Stimulated activated memory B cell treated with anti-CD40 and anti-IgM and Interleukin-4, amounts not matched to agents 10 μg/mL and 1 μg/mL and 100 μg/mL, for 72 hours (primary cell): ENCODE results near the gene KDM4B.

ENCODE experiments used
- ATAC-seq: fragments of 150-1000 bp; cut with Tn5 transposase; 2 replicates; pipeline ENCODE4 v1.10.0; 2021
- H3K27ac Mint-ChIP-seq: one replicate; pipeline ENCODE4 v1.8.0; 2022; ENCODE audit warnings: mild to moderate bottlenecking, mixed read lengths
- H3K27me3 Mint-ChIP-seq: one replicate; pipeline ENCODE4 v1.8.0; 2022; ENCODE audit warnings: mixed read lengths
- H3K36me3 Mint-ChIP-seq: one replicate; pipeline ENCODE4 v1.8.0; 2022; ENCODE audit warnings: mixed read lengths
- H3K4me1 Mint-ChIP-seq: one replicate; pipeline ENCODE4 v1.8.0; 2022; ENCODE audit warnings: mixed read lengths
- H3K4me3 Mint-ChIP-seq: one replicate; pipeline ENCODE4 v1.8.0; 2022; ENCODE audit warnings: mild to moderate bottlenecking, moderate library complexity, mixed read lengths
- H3K9me3 Mint-ChIP-seq: one replicate; pipeline ENCODE4 v1.8.0; 2022; ENCODE audit warnings: mixed read lengths

Gene KDM4B

DNA sequence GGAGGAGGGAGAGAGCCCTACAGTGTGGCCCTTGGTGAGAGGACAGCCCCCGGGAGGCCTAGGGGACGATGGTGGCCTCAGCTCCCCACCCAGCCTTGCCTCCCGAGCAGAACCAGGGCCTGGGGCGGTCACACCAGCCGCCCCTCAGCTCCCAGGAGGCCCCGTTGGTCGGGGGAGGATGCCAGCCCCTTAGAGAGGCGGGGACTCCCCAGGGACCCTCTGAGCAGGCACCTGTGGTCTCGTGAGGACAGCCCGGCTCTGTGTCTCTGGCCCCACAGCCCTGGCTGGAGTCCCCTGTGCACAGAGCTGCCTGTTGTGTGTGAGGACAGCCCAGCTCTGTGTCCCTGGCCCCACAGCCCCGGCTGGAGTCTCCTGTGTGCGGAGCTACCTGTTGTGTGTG is 158.8 kb downstream of the KDM4B start:
- no peaks in the 10 kb centered on the region for H3K9me3 Mint-ChIP-seq
- H3K4me3 Mint-ChIP-seq: peak overlapping the region; percentile 76
- peaks cover 13% of the 10 kb centered on the region for H3K36me3 Mint-ChIP-seq
- H3K27me3 Mint-ChIP-seq: no peaks in the 10 kb centered on the region
- ATAC-seq: peak; percentile 71
- peaks cover 79% of the 10 kb centered on the region for H3K4me1 Mint-ChIP-seq
- peak overlapping the region; percentile 99 for H3K27ac Mint-ChIP-seq

DNA sequence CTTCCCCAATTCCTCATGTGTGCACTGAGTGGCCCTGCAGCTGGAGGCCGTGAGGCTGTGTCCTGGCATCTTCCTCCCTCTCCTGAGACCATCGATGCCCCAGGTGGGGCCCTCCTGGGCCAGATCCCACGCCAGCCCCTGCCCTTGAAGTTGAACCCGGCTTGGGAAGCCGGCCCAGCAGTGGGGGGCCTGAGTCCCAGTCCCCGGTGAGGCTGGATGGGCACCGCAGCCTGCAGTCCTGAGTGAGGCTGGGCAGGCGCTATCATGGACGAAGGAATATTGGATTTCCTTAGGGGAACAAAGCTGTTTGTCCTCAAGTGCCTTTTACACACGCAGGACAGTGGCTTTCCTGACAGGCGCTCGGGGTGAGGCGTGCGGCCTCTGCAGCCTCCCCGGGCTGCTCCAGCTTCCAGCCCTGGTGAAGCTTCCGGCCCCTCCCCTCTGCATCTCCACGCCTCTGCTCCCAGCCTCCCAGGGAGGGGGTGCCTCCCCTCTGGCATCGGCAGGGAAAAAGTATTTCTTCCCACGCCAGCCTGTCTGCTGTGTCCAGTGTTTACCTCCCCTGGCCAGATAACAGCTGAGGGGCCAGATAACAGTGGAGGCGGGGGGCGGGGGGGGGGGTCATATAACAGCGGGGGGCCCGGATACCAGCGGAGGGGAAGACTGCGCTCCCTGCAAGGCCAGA is 159.5 kb downstream of the KDM4B start:
- Mint-ChIP-seq H3K4me1 (peaks cover 85% of the 10 kb centered on the region), H3K36me3 (peaks cover 20% of the 10 kb centered on the region), H3K4me3 (peak overlapping the region; percentile 76), H3K27ac (peak overlapping the region; percentile 99), H3K9me3 (no peaks in the 10 kb centered on the region), H3K27me3 (no peaks in the 10 kb centered on the region)
- ATAC-seq: no peak

DNA sequence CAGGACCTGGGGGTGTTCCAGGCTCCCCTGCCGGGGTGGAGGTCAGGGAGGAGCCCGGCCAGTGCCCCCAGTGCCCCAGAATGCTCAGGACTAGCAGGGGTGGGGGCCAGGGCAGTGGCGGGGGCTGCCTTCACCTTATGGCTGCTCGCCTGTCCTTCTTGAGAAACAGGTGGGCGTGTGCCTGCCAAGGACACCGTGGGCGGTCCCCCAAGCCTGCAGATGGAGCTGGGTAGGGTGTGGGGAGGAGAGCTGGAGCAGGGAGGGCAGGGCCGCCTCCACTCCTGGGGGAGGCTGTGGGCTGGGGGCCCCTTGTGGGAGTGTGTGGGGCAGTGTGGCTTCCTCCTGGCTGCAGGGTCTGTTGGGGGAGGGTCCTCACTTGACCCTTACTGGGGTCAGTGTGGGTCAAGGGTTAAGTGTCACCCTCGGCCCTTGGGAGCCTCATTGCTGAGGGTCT is 160.1 kb downstream of the KDM4B start:
- peaks cover 26% of the 10 kb centered on the region for H3K36me3 Mint-ChIP-seq
- H3K4me1 Mint-ChIP-seq: peaks cover 91% of the 10 kb centered on the region
- no peak overlapping the region for H3K4me3 Mint-ChIP-seq
- no peaks in the 10 kb centered on the region for H3K9me3 Mint-ChIP-seq
- H3K27ac Mint-ChIP-seq: peak overlapping the region; percentile 99
- no peaks in the 10 kb centered on the region for H3K27me3 Mint-ChIP-seq
- no peak for ATAC-seq

DNA sequence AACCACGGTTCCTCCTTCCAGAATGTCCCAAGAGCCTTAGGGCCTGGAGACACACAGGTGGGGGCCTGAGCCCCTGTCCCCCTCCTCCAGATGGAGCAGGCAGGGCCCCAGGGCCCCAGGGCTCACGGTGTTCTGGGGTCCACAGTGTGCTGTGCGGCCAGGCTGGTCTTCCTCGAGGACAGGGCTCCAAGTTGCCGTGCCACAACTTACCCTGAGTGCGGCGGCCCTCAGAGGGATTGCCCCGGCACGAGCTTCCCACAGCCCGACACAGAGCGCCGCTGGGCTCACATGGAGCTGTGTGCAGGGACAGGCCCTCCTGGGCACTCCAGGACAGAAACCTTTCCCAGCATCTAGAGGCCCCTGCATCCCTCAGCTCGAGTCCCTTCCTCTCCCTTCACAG is 160.8 kb downstream of the KDM4B start:
- peaks cover 33% of the 10 kb centered on the region for H3K36me3 Mint-ChIP-seq
- no peak for ATAC-seq
- no peaks in the 10 kb centered on the region for H3K27me3 Mint-ChIP-seq
- H3K27ac Mint-ChIP-seq: peak overlapping the region; percentile 99
- H3K4me3 Mint-ChIP-seq: peak overlapping the region; percentile 96
- H3K9me3 Mint-ChIP-seq: no peaks in the 10 kb centered on the region
- H3K4me1 Mint-ChIP-seq: peaks cover 94% of the 10 kb centered on the region

DNA sequence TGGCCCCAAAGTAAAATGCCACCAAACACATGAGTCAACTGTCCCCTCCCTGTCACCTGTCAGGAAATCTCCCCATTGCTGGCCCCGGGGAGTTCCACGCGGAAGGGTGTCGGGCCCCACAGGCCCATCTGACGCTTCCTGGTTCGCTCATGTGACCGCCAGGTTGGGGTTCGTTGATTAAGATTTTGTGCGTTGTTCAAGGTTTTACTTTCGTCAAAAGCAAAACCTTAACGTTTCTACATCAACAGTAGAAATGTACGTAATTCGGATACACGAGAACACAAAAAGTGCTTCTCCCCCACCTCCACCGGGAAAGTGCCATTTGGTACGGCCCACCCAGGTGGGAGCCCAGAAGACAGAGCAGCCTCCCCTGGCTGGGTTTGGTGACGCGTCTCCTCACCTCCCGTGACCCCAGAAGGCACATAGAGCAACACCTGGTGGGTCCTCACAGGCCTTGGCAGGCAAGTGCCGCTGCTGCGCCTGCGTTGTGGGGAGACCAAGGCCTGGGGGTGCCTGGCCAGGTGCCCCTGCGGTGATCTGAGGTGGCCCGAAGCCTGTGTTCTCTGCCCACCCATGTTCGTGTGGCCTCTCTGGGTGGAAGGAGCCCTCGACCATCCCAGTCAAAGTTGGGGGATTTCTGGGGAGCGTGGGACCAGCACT is 161.6 kb downstream of the KDM4B start:
- H3K9me3 Mint-ChIP-seq: no peaks in the 10 kb centered on the region
- no peaks in the 10 kb centered on the region for H3K27me3 Mint-ChIP-seq
- peak overlapping the region; percentile 96 for H3K4me3 Mint-ChIP-seq
- peak overlapping the region; percentile 99 for H3K27ac Mint-ChIP-seq
- H3K36me3 Mint-ChIP-seq: peaks cover 37% of the 10 kb centered on the region
- peak; percentile 75 for ATAC-seq
- H3K4me1 Mint-ChIP-seq: peaks cover 92% of the 10 kb centered on the region

DNA sequence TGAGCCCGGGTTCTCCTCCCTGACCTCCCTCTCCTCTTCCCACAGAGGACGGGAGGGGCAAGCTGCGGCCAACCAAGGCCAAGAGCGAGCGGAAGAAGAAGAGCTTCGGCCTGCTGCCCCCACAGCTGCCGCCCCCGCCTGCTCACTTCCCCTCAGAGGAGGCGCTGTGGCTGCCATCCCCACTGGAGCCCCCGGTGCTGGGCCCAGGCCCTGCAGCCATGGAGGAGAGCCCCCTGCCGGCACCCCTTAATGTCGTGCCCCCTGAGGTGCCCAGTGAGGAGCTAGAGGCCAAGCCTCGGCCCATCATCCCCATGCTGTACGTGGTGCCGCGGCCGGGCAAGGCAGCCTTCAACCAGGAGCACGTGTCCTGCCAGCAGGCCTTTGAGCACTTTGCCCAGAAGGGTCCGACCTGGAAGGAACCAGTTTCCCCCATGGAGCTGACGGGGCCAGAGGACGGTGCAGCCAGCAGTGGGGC is 162.2 kb downstream of the KDM4B start:
- ATAC-seq: peak; percentile 72
- Mint-ChIP-seq H3K4me1 (peaks cover 96% of the 10 kb centered on the region), H3K27me3 (no peaks in the 10 kb centered on the region), H3K27ac (peak overlapping the region; percentile 99), H3K36me3 (peaks cover 43% of the 10 kb centered on the region), H3K4me3 (peak overlapping the region; percentile 96), H3K9me3 (no peaks in the 10 kb centered on the region)

DNA sequence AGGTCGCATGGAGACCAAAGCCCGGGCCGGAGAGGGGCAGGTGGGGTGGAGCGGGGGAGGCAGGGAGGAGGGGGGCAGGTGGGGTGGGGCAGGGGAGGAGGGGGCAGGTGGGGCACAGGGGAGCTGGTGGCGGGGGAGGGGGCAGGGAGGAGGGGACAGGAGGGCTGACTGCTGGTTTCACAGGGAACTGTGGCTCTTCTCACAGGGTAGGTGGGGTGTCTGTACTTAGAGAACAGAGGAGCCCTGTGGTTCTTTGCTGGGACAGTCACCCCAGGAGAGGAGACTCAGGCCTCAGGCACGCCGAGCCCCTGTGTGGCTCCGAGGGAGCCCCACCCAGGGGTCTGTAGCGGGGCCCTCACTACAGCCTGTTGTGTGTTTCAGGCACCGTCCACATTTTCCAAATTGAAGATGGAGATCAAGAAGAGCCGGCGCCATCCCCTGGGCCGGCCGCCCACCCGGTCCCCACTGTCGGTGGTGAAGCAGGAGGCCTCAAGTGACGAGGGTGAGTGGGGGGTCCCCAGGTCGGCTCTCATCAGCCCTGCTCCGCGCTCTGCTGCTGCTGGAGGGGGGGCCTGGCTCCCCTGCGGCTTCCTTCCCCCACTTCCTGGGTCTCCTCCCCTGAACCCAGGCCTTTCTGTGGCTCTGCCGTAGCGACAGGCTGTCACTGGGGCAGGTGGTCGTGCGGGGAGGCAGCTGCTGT is 162.7 kb downstream of the KDM4B start:
- peak; percentile 17 for ATAC-seq
- no peaks in the 10 kb centered on the region for H3K27me3 Mint-ChIP-seq
- peaks cover 47% of the 10 kb centered on the region for H3K36me3 Mint-ChIP-seq
- H3K4me1 Mint-ChIP-seq: peaks cover 95% of the 10 kb centered on the region
- peak overlapping the region; percentile 99 for H3K27ac Mint-ChIP-seq
- peak overlapping the region; percentile 96 for H3K4me3 Mint-ChIP-seq
- no peaks in the 10 kb centered on the region for H3K9me3 Mint-ChIP-seq

DNA sequence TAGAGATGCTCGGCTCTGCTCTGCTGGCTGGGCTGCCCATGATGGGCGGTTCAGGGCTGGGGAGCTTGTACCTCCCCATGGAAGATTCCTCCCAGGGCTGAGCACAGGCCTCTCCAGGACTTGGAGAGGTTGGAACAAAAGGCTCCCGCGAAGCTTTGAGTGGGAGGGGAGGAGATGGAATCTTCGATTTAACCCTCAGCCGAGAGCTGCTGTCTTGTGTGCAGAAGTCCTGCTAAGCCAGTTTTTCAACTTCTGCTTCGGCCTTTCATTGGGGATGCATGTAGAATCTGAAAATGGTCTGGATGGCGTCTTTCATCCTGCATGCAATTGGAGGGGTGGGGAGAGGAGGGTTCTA is 163.3 kb downstream of the KDM4B start:
- Mint-ChIP-seq H3K4me3 (peak overlapping the region; percentile 96), H3K36me3 (peaks cover 52% of the 10 kb centered on the region), H3K4me1 (peaks cover 95% of the 10 kb centered on the region), H3K9me3 (no peaks in the 10 kb centered on the region), H3K27me3 (no peaks in the 10 kb centered on the region), H3K27ac (peak overlapping the region; percentile 99)
- ATAC-seq: no peak

DNA sequence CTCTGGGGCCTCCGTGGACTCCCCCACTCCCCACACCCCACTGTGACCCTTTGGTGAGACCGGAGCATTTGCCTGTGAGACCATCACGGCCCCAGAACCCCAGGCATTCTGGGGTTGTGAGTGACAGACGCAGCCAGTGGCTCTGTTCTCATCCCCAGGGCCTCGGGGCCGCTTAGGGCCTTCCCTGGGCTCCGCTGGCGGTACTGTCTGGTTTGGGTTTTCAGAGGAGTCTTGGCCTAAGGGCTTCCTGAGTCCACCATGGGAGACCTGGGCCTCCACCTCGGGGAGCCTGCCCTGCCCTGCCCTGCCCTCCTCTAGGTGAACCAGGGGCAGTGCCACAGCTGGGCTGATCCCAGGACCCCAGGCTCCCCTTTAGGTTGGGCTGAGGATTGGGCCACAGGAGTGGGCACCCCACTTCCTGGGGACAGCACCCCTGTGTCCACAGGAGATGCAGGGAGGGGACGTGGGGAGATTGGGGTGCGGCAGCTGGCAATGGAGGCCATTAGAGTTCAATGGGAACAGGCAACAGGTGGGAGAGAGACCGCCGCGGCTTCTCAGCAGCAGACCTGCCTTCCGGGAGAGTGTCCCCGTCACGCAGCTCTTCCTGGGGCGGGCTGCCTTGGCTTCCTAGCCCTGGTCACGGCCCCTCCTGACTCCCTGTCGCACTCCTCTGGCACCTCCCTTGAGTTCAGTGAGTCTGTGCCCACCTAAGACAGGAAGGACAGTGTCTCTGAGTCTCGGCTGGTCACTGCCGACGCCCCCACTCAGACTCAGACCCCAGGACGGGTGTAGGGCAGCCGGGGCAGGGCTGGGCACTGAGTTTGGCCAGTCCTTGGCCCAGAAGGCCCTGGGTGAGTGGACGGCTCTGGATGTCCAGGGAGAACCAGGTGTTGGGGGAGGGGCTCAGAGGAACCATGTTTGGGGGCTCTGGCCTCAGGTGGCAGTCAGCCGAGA is 164.1 kb downstream of the KDM4B start:
- Mint-ChIP-seq H3K27ac (peak overlapping the region; percentile 99), H3K36me3 (peaks cover 60% of the 10 kb centered on the region), H3K4me1 (peaks cover 95% of the 10 kb centered on the region), H3K9me3 (no peaks in the 10 kb centered on the region), H3K27me3 (no peaks in the 10 kb centered on the region), H3K4me3 (peak overlapping the region; percentile 96)
- no peak for ATAC-seq

DNA sequence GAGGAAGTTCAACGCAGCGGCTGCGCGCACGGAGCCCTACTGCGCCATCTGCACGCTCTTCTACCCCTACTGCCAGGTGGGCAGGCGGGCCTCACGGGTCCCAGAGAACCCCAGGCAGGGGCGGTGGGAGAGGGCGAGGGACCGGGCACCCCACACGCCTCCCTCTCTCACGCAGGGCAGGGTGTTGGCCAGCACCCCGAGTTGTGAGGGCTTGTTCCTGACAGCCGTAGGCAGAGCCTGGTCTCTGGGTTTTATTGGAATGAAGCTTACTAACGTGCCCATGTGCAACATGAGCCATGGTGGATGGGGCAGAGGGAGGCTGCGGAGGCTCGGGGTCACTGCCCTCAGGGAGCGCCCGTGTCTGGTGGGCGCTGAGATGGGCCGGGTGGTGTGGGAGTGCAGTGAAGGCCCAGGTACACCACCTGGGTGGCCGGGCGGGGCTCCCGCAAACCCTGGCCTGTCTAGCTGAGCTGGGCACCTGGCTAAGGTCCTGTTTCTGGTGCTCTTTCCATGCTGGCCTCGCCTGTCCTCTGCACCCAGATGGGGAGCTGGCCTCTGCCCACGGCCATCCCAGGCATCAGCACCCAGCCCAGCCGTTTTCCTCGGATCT is 165.2 kb downstream of the KDM4B start:
- Mint-ChIP-seq H3K36me3 (peaks cover 71% of the 10 kb centered on the region), H3K4me3 (peak overlapping the region; percentile 50), H3K4me1 (peaks cover 95% of the 10 kb centered on the region), H3K9me3 (no peaks in the 10 kb centered on the region), H3K27ac (peak overlapping the region; percentile 99), H3K27me3 (no peaks in the 10 kb centered on the region)
- no peak for ATAC-seq

DNA sequence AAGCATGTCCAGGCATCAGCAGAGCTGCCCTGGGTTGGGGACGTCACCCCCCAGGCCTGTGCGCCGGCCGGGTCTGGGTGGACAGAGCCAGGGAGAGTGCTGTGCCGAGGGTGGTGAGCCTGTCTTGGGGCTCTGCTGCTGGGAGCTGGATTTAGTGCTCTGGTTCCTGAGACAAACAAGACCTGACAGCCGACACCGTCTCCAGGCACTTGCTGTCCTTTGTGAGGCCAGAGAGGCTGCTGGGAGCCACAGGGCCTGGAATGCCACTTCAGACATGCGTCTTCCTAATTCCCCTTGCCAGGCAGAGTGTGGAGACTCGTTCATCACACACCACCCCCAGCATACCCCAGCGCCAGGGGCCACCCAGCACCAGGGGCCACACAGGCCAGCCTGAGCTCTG is 165.8 kb downstream of the KDM4B start:
- Mint-ChIP-seq H3K27ac (peak overlapping the region; percentile 99), H3K27me3 (no peaks in the 10 kb centered on the region), H3K4me1 (peaks cover 95% of the 10 kb centered on the region), H3K4me3 (peak overlapping the region; percentile 50), H3K9me3 (no peaks in the 10 kb centered on the region), H3K36me3 (peaks cover 77% of the 10 kb centered on the region)
- no peak for ATAC-seq

DNA sequence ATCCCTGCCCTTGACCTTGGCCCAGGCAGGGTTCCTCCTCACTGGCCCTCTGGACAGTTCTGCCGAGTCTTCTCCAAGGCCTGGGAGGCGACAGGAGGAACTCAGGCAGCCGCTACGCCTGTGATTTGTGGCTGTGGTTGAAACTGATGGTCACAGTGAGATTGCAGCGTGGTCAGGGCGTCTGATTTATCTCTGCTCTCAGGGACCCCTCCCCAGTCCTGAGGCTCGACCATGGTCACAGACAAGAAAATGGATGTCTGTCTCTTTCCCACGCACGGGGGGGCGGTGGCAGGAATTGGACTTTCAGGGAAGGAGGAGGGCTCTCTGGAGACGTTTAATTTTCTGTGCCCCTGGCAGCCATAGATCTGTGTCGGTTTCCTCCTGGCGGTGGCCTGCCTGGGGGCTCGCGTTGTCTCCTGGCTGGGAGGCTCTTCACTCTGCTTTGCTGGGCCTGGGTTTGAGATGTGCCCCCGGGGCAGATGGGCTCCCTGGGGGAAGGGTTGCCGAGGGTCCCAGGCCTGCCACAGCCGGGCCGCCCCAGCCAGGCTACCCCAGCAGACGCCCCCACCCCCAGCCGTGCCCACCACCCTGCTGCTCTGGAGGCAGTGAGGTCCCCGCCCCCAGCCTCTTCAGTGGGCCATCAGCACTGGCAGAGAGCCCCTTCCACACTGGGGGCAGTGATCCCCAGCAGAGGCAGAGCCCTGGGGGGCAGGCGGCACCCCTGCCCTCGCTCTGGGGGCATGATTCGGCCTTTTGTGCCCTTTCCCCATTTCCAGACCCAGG is 167.4 kb downstream of the KDM4B start:
- H3K27me3 Mint-ChIP-seq: no peaks in the 10 kb centered on the region
- peaks cover 93% of the 10 kb centered on the region for H3K4me1 Mint-ChIP-seq
- H3K36me3 Mint-ChIP-seq: peaks cover 86% of the 10 kb centered on the region
- H3K27ac Mint-ChIP-seq: peak overlapping the region; percentile 99
- H3K9me3 Mint-ChIP-seq: no peaks in the 10 kb centered on the region
- peak overlapping the region; percentile 21 for H3K4me3 Mint-ChIP-seq
- no peak for ATAC-seq

DNA sequence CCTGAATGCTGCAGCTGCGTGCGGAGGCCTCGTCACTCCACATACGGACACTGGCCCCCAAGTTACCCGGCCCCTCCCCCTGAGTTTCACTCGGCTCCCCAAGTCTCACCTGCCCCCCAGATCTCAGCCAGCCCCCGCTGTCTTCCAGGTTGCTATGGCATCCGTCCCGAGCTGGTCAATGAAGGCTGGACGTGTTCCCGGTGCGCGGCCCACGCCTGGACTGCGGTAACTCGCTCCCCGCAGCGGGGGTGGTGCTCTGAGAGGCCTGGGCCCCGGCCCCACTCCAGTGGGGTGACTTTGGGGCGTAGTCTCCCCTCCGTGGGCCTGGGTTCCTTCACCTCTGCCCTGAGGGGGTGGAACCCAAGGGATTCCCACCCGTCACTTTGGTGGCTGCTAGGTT is 168.2 kb downstream of the KDM4B start:
- Mint-ChIP-seq H3K9me3 (no peaks in the 10 kb centered on the region), H3K27ac (no peak overlapping the region), H3K36me3 (peaks cover 79% of the 10 kb centered on the region), H3K27me3 (no peaks in the 10 kb centered on the region), H3K4me1 (peaks cover 89% of the 10 kb centered on the region), H3K4me3 (no peak overlapping the region)
- no peak for ATAC-seq
